Peyer's patch (tissue), 4 donors: ENCODE data around the gene MLYCD.

ENCODE experiments used
- CTCF ChIP-seq, 6 experiments: fragments of 450-650 bp in 4 of 6; fragments of 200-600 bp in 2 of 6; sonication (generic) in 1 of 6; IDR thresholded peaks; one replicate each; pipeline ENCODE4 v1.5.1; 2017 to 2019; ENCODE audit warnings: antibody characterized with exemption in 6 of 6, mild to moderate bottlenecking in 3 of 6, moderate library complexity in 1 of 6
- POLR2A ChIP-seq, 2 donors: fragments of 450-650 bp; IDR thresholded peaks; one replicate each; pipeline ENCODE4 v1.5.1; 2017; ENCODE audit warnings: antibody characterized with exemption in 2 of 2, mild to moderate bottlenecking in 2 of 2, moderate library complexity in 2 of 2

GRCh38 chr16:83951544-83951943 is 52.6 kb downstream of the MLYCD start:
- TF ChIP-seq POLR2A (IDR thresholded peaks at IDR 0.05) (no peak), CTCF (IDR thresholded peaks at IDR 0.05) (no peak)
